Measurements from ENCODE around the gene FOXI2.

DNA sequence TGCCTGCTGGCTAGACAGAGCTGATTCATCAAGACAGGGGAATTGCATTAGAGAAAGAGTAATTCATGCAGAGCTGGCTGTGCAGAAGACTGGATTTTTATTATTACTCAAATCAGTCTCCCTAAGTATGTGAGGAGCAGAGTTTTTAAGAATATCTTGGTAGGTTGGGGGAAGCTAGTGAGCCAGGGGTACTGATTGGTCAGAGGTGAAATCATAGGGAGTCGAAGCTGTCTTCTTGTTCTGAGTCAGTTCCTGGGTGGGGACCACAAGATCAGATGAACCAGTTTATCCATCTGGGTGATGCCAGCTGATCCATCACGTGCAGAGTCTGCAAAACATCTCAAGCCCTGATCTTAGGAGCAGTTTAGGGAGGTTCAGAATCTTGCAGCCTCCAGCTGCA, 39.8 kb downstream of the FOXI2 start:
- TF ChIP-seq, protein P1, sequence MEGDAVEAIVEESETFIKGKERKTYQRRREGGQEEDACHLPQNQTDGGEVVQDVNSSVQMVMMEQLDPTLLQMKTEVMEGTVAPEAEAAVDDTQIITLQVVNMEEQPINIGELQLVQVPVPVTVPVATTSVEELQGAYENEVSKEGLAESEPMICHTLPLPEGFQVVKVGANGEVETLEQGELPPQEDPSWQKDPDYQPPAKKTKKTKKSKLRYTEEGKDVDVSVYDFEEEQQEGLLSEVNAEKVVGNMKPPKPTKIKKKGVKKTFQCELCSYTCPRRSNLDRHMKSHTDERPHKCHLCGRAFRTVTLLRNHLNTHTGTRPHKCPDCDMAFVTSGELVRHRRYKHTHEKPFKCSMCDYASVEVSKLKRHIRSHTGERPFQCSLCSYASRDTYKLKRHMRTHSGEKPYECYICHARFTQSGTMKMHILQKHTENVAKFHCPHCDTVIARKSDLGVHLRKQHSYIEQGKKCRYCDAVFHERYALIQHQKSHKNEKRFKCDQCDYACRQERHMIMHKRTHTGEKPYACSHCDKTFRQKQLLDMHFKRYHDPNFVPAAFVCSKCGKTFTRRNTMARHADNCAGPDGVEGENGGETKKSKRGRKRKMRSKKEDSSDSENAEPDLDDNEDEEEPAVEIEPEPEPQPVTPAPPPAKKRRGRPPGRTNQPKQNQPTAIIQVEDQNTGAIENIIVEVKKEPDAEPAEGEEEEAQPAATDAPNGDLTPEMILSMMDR (IDR thresholded peaks at IDR 0.05), result no peak
- no peak for TF ChIP-seq ZFX (IDR thresholded peaks at IDR 0.05; ENCODE audit: borderline replicate concordance)

All from 22Rv1 (cell line).